ENCODE measurements around the gene SGSM1. TPM values are rescaled to one million over a fixed set of nuclear protein-coding genes. Genes with fewer than 3 reads are reported as not detected.

The SGSM1 gene
- polyA plus RNA-seq, 1 of the 3 experiments (the other 2 are of a cell fraction) = 0.15 TPM

DNA sequence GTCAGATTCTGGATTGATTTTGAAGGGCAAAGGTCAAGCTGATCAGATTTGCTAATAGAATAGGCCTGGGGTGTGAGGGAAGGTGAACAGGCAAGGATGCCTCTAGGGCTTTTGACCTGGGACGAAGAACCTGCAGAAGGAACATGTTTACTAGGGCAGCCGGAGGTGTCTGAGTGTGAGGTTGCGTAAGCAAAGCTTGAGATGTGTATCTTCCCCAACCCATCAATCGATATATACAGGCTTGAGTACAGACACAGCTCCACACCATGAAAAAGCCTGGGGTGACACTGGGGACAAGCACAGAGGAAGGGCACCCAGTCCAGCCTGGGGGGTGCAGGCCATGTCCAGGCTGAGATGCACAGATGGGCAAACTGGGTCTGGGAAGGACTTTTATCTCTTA, 139.4 kb downstream of the SGSM1 start:
- Histone ChIP-seq H3K9ac (no peak overlapping the region), H2AFZ (ENCODE audit: low read depth) (no peak overlapping the region), H3K4me3 (ENCODE audit: low read depth in 2 of 2, low read length in 1 of 2) (no peak overlapping the region), H3K4me2 (no peak overlapping the region), H3K4me1 (ENCODE audit: control insufficient read depth in 1 of 2, insufficient read depth in 2 of 2, low read depth in 1 of 2, low read length in 1 of 2) (peaks cover 0 to 3% of the 10 kb centered on the region in 2 experiments; a peak in 1 of 4 replicates), H3K27me3 (ENCODE audit: insufficient read depth) (no peaks in the 10 kb centered on the region), H4K20me1 (ENCODE audit: insufficient read depth) (no peaks in the 10 kb centered on the region), H3K9me3 (no peaks in the 10 kb centered on the region), H3K27ac (ENCODE audit: low read depth in 2 of 2, low read length in 1 of 2) (no peak overlapping the region), H3K79me2 (ENCODE audit: insufficient read depth) (no peaks in the 10 kb centered on the region), H3K36me3 (replicated peaks in 1 of 2; ENCODE audit: control insufficient read depth in 1 of 2, insufficient read depth in 2 of 2, low read length in 1 of 2) (no peaks in the 10 kb centered on the region), H3K9me2 (no peaks in the 10 kb centered on the region), H3F3A (replicated peaks; ENCODE audit: insufficient read depth) (no peaks in the 10 kb centered on the region)
- ChIA-PET CTCF (interaction anchor here (20.1 kb wide), 1 partner anchor 110 kb away, joined by 513 read pairs; no protein-coding TSS in a partner anchor), POLR2A (no interaction called here)
- TF ChIP-seq FOXM1 (IDR thresholded peaks at IDR 0.05; ENCODE audit: low read depth) = no peak
- TF ChIP-seq GATA2 (CRISPR knock-in tag; IDR thresholded peaks at IDR 0.05) = no peak
- no peak for TF ChIP-seq SIN3A (IDR thresholded peaks at IDR 0.05; ENCODE audit: borderline replicate concordance, low read depth, low read length)
- TF ChIP-seq TAF1 (IDR thresholded peaks at IDR 0.05; ENCODE audit: borderline replicate concordance, low read depth, low read length) = no peak
- TF ChIP-seq NRF1 (IDR thresholded peaks at IDR 0.05; ENCODE audit: low read depth, low read length) = no peak
- TF ChIP-seq, protein P1, sequence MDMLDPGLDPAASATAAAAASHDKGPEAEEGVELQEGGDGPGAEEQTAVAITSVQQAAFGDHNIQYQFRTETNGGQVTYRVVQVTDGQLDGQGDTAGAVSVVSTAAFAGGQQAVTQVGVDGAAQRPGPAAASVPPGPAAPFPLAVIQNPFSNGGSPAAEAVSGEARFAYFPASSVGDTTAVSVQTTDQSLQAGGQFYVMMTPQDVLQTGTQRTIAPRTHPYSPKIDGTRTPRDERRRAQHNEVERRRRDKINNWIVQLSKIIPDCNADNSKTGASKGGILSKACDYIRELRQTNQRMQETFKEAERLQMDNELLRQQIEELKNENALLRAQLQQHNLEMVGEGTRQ (IDR thresholded peaks at IDR 0.05; ENCODE audit: borderline replicate concordance, low read depth, low read length) = no peak
- no peak for TF ChIP-seq JUND (IDR thresholded peaks at IDR 0.05)
- no peak for TF ChIP-seq TEAD4 (IDR thresholded peaks at IDR 0.05; ENCODE audit: borderline replicate concordance, insufficient read depth)
- TF ChIP-seq RXRA (IDR thresholded peaks at IDR 0.05; ENCODE audit: borderline replicate concordance, low read depth) = no peak
- TF ChIP-seq ELF1 (IDR thresholded peaks at IDR 0.05) = no peak
- no peak for TF ChIP-seq RFX5 (IDR thresholded peaks at IDR 0.05; ENCODE audit: low read length)
- TF ChIP-seq, protein P2, sequence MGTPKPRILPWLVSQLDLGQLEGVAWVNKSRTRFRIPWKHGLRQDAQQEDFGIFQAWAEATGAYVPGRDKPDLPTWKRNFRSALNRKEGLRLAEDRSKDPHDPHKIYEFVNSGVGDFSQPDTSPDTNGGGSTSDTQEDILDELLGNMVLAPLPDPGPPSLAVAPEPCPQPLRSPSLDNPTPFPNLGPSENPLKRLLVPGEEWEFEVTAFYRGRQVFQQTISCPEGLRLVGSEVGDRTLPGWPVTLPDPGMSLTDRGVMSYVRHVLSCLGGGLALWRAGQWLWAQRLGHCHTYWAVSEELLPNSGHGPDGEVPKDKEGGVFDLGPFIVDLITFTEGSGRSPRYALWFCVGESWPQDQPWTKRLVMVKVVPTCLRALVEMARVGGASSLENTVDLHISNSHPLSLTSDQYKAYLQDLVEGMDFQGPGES (IDR thresholded peaks at IDR 0.05; ENCODE audit: low read depth, low read length) = no peak
- no peak for DNase-seq
- 80% methylated on average over 4 of the region's 4 CpGs for WGBS (ENCODE audit: low lambda C conversion rate)

DNA sequence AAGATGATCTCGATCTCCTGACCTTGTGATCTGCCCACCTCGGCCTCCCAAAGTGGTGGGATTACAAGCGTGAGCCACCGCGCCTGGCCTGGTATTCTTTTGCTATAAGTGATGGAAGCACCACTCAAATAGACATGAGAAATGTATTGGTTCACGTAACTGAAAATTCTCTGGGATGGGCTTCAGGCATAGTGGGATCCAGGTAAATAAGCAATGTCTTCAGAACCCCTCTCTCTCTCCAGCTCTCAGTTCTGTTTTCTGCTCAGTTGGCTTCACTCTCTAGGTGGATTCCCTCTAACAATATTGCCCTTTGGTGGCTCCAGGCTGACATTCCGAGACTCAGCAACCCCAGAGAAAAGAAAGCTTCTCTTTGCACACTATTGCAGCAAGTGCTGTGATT, 141.4 kb downstream of the SGSM1 start:
- 76% methylated on average over 7 of the region's 7 CpGs for WGBS (ENCODE audit: low lambda C conversion rate)
- Histone ChIP-seq H3K27me3 (ENCODE audit: insufficient read depth) (no peaks in the 10 kb centered on the region), H3K9me3 (no peaks in the 10 kb centered on the region), H4K20me1 (ENCODE audit: insufficient read depth) (no peaks in the 10 kb centered on the region), H3K27ac (ENCODE audit: low read depth in 2 of 2, low read length in 1 of 2) (no peak overlapping the region), H3K4me3 (ENCODE audit: low read depth in 2 of 2, low read length in 1 of 2) (no peak overlapping the region), H3F3A (replicated peaks; ENCODE audit: insufficient read depth) (no peaks in the 10 kb centered on the region), H2AFZ (ENCODE audit: low read depth) (no peak overlapping the region), H3K9me2 (no peaks in the 10 kb centered on the region), H3K79me2 (ENCODE audit: insufficient read depth) (no peaks in the 10 kb centered on the region), H3K36me3 (replicated peaks in 1 of 2; ENCODE audit: control insufficient read depth in 1 of 2, insufficient read depth in 2 of 2, low read length in 1 of 2) (no peaks in the 10 kb centered on the region), H3K9ac (no peak overlapping the region), H3K4me2 (no peak overlapping the region), H3K4me1 (ENCODE audit: control insufficient read depth in 1 of 2, insufficient read depth in 2 of 2, low read depth in 1 of 2, low read length in 1 of 2) (peaks cover 0 to 3% of the 10 kb centered on the region in 2 experiments; a peak in 1 of 4 replicates)
- DNase-seq = no peak
- POLR2A ChIA-PET = no interaction called here
- CTCF ChIA-PET = interaction anchor here (1.9 to 20.1 kb wide), 2 partner anchors 9 to 108 kb away, joined by 12 to 513 read pairs; no protein-coding TSS in a partner anchor
- TF ChIP-seq, protein P3, sequence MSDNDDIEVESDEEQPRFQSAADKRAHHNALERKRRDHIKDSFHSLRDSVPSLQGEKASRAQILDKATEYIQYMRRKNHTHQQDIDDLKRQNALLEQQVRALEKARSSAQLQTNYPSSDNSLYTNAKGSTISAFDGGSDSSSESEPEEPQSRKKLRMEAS (IDR thresholded peaks at IDR 0.05; ENCODE audit: low read depth) = no peak
- TF ChIP-seq, protein P4, sequence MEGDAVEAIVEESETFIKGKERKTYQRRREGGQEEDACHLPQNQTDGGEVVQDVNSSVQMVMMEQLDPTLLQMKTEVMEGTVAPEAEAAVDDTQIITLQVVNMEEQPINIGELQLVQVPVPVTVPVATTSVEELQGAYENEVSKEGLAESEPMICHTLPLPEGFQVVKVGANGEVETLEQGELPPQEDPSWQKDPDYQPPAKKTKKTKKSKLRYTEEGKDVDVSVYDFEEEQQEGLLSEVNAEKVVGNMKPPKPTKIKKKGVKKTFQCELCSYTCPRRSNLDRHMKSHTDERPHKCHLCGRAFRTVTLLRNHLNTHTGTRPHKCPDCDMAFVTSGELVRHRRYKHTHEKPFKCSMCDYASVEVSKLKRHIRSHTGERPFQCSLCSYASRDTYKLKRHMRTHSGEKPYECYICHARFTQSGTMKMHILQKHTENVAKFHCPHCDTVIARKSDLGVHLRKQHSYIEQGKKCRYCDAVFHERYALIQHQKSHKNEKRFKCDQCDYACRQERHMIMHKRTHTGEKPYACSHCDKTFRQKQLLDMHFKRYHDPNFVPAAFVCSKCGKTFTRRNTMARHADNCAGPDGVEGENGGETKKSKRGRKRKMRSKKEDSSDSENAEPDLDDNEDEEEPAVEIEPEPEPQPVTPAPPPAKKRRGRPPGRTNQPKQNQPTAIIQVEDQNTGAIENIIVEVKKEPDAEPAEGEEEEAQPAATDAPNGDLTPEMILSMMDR (IDR thresholded peaks at IDR 0.05) = no peak
- TF ChIP-seq FOXM1 (IDR thresholded peaks at IDR 0.05; ENCODE audit: low read depth) (no peak), GABPA (IDR thresholded peaks at IDR 0.05; ENCODE audit: low read depth) (no peak), NFIC (IDR thresholded peaks at IDR 0.05; ENCODE audit: borderline replicate concordance) (no peak), GATA2 (CRISPR knock-in tag; IDR thresholded peaks at IDR 0.05) (no peak), SIN3A (IDR thresholded peaks at IDR 0.05; ENCODE audit: borderline replicate concordance, low read depth, low read length) (no peak), MEF2A (IDR thresholded peaks at IDR 0.05; ENCODE audit: borderline replicate concordance, low read depth) (no peak), FOXJ3 (CRISPR knock-in tag; IDR thresholded peaks at IDR 0.05) (no peak), EZH2phosphoT487 (IDR thresholded peaks at IDR 0.05; ENCODE audit: borderline replicate concordance, low read depth) (no peak), RFX5 (IDR thresholded peaks at IDR 0.05; ENCODE audit: low read length) (no peak), RAD21 (IDR thresholded peaks at IDR 0.05; ENCODE audit: low read length) (no peak), TAF1 (IDR thresholded peaks at IDR 0.05; ENCODE audit: borderline replicate concordance, low read depth, low read length) (no peak)
- TF ChIP-seq, protein P5, sequence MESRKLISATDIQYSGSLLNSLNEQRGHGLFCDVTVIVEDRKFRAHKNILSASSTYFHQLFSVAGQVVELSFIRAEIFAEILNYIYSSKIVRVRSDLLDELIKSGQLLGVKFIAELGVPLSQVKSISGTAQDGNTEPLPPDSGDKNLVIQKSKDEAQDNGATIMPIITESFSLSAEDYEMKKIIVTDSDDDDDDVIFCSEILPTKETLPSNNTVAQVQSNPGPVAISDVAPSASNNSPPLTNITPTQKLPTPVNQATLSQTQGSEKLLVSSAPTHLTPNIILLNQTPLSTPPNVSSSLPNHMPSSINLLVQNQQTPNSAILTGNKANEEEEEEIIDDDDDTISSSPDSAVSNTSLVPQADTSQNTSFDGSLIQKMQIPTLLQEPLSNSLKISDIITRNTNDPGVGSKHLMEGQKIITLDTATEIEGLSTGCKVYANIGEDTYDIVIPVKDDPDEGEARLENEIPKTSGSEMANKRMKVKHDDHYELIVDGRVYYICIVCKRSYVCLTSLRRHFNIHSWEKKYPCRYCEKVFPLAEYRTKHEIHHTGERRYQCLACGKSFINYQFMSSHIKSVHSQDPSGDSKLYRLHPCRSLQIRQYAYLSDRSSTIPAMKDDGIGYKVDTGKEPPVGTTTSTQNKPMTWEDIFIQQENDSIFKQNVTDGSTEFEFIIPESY (IDR thresholded peaks at IDR 0.05; ENCODE audit: borderline replicate concordance, low read depth) = no peak
- TF ChIP-seq, protein P6, sequence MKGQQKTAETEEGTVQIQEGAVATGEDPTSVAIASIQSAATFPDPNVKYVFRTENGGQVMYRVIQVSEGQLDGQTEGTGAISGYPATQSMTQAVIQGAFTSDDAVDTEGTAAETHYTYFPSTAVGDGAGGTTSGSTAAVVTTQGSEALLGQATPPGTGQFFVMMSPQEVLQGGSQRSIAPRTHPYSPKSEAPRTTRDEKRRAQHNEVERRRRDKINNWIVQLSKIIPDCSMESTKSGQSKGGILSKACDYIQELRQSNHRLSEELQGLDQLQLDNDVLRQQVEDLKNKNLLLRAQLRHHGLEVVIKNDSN (IDR thresholded peaks at IDR 0.05; ENCODE audit: borderline replicate concordance, low read depth) = no peak

Data from SK-N-SH (cell line).